Activated naive CD8-positive, alpha-beta T cell (primary cell): ENCODE measurements around the gene ARSK.
A peak's percentile ranks its signal among the peaks of the same experiment; 100 is the strongest.

Experiments
- H3K27ac Mint-ChIP-seq: one replicate; pipeline ENCODE4 v1.8.0; 2021; ENCODE audit warnings: mixed read lengths
- H3K27me3 Mint-ChIP-seq: one replicate; pipeline ENCODE4 v1.8.0; 2021; ENCODE audit warnings: mixed read lengths
- H3K36me3 Mint-ChIP-seq: one replicate; pipeline ENCODE4 v1.8.0; 2021; ENCODE audit warnings: mixed read lengths
- H3K4me1 Mint-ChIP-seq: one replicate; pipeline ENCODE4 v1.8.0; 2021; ENCODE audit warnings: low read depth, mixed read lengths
- H3K4me3 Mint-ChIP-seq: one replicate; pipeline ENCODE4 v1.8.0; 2021; ENCODE audit warnings: mild to moderate bottlenecking, mixed read lengths
- H3K9me3 Mint-ChIP-seq: one replicate; pipeline ENCODE4 v1.8.0; 2021; ENCODE audit warnings: low read depth, mixed read lengths

ARSK gene, protein sequence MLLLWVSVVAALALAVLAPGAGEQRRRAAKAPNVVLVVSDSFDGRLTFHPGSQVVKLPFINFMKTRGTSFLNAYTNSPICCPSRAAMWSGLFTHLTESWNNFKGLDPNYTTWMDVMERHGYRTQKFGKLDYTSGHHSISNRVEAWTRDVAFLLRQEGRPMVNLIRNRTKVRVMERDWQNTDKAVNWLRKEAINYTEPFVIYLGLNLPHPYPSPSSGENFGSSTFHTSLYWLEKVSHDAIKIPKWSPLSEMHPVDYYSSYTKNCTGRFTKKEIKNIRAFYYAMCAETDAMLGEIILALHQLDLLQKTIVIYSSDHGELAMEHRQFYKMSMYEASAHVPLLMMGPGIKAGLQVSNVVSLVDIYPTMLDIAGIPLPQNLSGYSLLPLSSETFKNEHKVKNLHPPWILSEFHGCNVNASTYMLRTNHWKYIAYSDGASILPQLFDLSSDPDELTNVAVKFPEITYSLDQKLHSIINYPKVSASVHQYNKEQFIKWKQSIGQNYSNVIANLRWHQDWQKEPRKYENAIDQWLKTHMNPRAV

DNA sequence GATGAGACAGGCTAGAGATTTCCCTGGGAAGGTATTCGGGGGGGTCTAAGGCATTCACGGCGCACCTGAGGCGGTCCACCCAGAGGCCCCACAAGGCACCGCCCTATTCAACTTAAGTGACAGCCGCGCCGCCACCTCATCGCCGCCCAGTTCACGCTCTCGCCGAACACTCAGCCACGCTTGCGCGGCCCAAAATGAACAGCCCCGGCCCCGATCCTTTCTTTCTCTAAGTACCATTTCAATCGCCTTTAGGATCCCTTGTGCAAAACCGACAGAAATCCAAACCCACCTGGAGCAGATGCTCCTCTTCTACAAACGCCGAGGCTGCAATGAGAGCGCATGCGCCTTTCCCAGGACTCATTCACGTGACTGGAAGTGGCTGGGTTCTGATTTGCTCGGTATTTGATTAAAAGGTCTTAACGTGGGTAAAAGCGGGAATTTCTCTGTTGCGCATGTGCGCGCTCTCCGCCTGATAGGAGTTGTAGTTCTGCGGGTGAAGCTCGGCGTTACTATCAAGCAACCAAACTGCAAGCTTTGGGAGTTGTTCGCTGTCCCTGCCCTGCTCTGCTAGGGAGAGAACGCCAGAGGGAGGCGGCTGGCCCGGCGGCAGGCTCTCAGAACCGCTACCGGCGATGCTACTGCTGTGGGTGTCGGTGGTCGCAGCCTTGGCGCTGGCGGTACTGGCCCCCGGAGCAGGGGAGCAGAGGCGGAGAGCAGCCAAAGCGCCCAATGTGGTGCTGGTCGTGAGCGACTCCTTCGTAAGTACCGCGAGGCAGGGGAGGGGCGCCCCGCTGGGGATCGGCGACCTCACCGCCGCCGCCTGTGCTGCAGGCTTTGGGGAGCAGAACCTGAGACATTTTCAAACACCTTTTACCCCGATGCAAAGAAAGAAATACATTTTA is at the start of gene ARSK, which contains the start of gene SKIC3:
TSS of gene ARSK (plus strand) at position 455 of the 902 bp plus-strand sequence. CDS start at position 633, 178 bp downstream.
TSS of gene SKIC3 (minus strand) at position 331 of the 902 bp plus-strand sequence. CDS start 7,827 bp downstream, outside the sequence.
- Mint-ChIP-seq H3K4me1 (peaks cover 45% of the 10 kb centered on the region), H3K9me3 (no peaks in the 10 kb centered on the region), H3K27ac (peak within 1 kb of the TSS; percentile 98), H3K4me3 (peak within 1 kb of the TSS; percentile 96), H3K27me3 (no peaks in the 10 kb centered on the region), H3K36me3 (peaks cover 8% of the 10 kb centered on the region)

DNA sequence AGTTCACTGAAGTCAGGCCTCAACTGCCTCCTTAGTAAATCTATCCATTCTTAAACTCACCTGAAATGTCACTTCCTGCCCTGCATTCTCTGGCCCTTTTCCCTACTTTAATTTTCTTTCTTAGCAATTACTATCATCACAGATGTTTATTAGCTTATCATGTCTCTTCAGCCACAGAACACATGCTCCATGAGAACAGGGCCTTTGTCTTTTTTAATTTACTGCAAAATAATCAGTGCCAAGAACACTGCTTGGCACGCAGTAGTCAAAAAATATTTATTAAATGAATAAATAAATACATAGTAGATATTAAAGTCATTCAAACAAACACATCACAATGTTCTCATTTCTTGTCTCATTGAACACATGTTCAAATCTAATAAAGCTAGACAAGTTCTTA is 46.4 kb upstream of the ARSK start:
- Mint-ChIP-seq H3K27ac (no peak overlapping the region), H3K4me1 (no peaks in the 10 kb centered on the region), H3K27me3 (no peaks in the 10 kb centered on the region), H3K9me3 (no peaks in the 10 kb centered on the region), H3K4me3 (no peak overlapping the region), H3K36me3 (peaks cover 29% of the 10 kb centered on the region)

DNA sequence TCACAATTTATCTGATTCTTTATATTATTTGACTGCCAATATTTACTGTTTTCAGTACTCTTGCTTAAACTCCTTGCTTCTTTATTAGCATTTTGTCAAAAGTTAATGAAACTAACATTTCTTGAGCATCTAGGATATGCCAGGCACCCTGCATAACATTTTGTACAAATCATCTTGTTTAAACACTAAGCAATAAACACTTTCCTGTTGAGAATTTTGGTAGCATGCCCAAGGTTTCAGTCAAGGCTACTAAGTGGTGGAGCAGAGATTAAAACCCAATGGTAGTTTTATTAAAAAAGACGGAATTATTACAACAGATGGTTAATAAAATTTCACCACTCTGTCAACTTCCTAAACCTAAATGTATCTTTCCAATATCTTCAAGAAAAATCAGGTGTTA is 43.3 kb upstream of the ARSK start:
- H3K9me3 Mint-ChIP-seq: no peaks in the 10 kb centered on the region
- no peak overlapping the region for H3K4me3 Mint-ChIP-seq
- no peak overlapping the region for H3K27ac Mint-ChIP-seq
- no peaks in the 10 kb centered on the region for H3K27me3 Mint-ChIP-seq
- no peaks in the 10 kb centered on the region for H3K4me1 Mint-ChIP-seq
- H3K36me3 Mint-ChIP-seq: peaks cover 25% of the 10 kb centered on the region

DNA sequence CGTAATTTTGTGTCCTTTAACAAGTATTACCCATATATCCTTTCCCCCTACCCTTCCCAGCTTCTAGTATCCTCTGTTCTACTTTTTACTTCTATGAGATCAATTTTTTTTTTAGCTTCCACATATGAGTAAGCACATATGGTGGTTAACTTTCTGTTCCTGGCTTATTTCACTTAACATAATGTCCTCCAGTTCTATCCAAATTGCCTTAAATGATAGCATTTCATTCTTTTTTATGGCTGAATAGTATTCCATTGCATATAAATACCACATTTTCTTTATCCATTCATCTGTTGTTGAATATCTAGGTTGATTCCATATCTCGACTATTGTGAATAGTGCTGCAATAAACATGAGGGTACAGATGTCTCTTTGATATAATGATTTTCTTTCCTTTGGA is 36.5 kb upstream of the ARSK start:
- Mint-ChIP-seq H3K9me3 (no peaks in the 10 kb centered on the region), H3K36me3 (peaks cover 21% of the 10 kb centered on the region), H3K27me3 (no peaks in the 10 kb centered on the region), H3K4me3 (no peak overlapping the region), H3K4me1 (no peaks in the 10 kb centered on the region), H3K27ac (no peak overlapping the region)

DNA sequence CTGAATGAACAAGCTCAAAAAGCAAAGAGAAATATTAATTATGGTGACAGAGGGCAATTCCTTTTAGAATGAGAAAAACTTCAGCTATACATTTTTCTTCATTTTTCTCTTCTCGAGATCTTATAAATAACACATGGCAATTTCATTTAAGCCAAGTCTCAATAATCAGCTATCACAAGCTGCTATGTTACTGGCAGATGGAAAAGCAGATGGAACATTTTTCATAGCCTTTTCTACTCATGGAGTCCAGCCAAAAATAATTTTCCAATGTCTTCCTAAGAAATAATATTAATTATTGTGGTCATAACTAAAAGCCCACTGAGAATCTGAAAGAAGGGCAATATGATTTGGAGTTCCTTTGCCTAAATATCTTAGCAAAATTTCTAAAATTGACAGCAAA is 35.8 kb upstream of the ARSK start:
- no peaks in the 10 kb centered on the region for H3K4me1 Mint-ChIP-seq
- no peaks in the 10 kb centered on the region for H3K27me3 Mint-ChIP-seq
- H3K27ac Mint-ChIP-seq: no peak overlapping the region
- H3K36me3 Mint-ChIP-seq: peaks cover 21% of the 10 kb centered on the region
- H3K9me3 Mint-ChIP-seq: no peaks in the 10 kb centered on the region
- no peak overlapping the region for H3K4me3 Mint-ChIP-seq

DNA sequence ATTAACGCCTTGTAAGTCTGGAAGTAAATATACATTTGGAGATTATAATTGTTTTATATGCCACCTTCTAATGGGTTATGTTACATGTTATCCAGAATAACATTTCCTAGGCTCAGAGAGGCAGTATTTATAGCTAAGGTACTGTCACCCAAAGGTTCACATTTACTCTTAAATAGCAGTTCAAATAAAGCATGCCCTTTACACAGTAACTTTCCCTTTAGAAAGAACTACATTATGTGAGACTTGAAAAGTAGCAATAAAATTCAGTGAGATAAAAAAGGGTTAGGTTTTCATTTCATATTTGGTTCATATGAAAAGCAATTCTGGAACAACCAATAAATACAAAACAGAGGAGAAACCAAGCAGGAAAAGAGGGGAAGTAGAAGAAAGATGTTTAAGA is 35.2 kb upstream of the ARSK start:
- H3K9me3 Mint-ChIP-seq: no peaks in the 10 kb centered on the region
- H3K27ac Mint-ChIP-seq: no peak overlapping the region
- H3K4me1 Mint-ChIP-seq: no peaks in the 10 kb centered on the region
- peaks cover 21% of the 10 kb centered on the region for H3K36me3 Mint-ChIP-seq
- no peaks in the 10 kb centered on the region for H3K27me3 Mint-ChIP-seq
- no peak overlapping the region for H3K4me3 Mint-ChIP-seq

DNA sequence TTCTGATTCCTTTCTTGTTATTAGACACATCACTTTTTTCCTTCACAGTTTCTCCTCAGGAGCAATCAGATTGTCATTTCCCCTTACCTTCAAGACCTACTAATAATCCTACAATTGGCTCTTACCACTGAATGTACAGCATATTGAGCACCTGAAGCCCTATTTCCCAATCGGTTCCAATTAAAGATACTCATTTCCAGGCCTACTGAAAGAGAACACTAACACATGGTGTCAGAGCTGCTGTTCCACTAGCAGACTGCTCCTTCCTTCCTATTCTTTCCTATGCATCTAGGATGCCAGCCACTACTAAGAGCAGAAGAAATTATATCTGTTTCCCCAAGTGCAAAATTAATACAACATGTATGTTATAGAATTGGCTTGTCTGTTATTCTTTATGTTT is 34.7 kb upstream of the ARSK start:
- Mint-ChIP-seq H3K27ac (no peak overlapping the region), H3K4me1 (no peaks in the 10 kb centered on the region), H3K36me3 (peaks cover 21% of the 10 kb centered on the region), H3K27me3 (no peaks in the 10 kb centered on the region), H3K9me3 (no peaks in the 10 kb centered on the region), H3K4me3 (no peak overlapping the region)

DNA sequence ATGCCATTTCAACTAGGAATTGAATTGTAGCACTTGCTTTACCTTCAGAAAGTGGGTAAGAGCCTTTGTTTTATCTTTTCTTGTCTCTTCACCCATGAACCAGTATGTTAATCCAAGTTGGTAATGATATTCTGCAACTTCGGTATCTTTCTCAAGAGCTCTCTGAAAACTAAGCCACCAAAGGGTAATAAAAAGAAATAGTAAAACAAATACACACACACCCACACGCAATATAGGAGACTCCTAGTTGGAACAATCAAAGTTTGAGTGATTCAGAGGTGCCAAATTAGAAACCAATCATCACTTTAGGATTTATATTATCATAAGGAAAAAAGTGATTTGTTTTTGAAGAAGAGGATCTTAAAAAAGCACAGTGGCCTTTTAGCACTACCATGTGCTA is 30.5 kb upstream of the ARSK start:
- Mint-ChIP-seq H3K36me3 (peaks cover 17% of the 10 kb centered on the region), H3K27me3 (no peaks in the 10 kb centered on the region), H3K9me3 (no peaks in the 10 kb centered on the region), H3K27ac (no peak overlapping the region), H3K4me1 (peaks cover 2% of the 10 kb centered on the region), H3K4me3 (no peak overlapping the region)

DNA sequence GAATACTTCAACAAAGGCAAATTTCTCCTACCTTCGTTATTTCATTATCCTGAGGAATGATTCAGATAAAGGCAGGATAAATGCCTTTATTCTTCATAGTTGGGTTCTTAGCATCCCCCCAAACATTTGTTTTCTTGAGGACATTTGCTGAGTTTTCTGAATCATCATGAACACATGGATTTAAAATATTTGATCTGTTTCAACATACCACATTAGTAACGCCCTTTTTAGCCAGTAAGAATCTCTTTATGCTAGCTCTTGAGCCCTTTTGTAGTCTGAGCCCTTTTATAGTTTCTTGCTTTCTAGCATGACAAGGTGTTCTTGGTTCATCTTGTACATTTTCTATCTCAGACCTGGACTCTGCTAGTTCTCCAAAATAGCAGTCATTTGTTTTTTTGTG is 28.0 kb upstream of the ARSK start:
- Mint-ChIP-seq H3K4me1 (peaks cover 2% of the 10 kb centered on the region), H3K4me3 (no peak overlapping the region), H3K27ac (no peak overlapping the region), H3K36me3 (peaks cover 9% of the 10 kb centered on the region), H3K27me3 (no peaks in the 10 kb centered on the region), H3K9me3 (no peaks in the 10 kb centered on the region)

DNA sequence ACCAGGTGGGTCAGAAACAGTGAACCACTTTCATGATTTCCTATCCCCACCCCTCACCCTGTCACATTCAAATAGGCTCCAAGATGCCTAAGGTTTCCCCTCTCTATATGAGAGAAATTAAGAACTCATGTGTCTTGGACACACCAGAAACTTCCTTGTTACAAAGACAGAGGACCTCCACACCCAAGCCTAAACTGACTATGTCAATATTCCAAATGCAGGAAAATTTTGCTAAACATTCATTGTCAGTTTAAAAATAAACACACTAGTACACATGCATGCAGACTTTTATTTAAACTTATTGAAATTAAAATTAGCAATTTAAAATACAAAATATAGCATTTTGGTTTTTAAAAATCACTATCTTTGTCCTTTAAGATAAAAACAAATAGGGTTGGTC is 26.3 kb upstream of the ARSK start:
- Mint-ChIP-seq H3K36me3 (peaks cover 11% of the 10 kb centered on the region), H3K4me1 (peaks cover 2% of the 10 kb centered on the region), H3K27ac (no peak overlapping the region), H3K27me3 (no peaks in the 10 kb centered on the region), H3K9me3 (no peaks in the 10 kb centered on the region), H3K4me3 (no peak overlapping the region)

DNA sequence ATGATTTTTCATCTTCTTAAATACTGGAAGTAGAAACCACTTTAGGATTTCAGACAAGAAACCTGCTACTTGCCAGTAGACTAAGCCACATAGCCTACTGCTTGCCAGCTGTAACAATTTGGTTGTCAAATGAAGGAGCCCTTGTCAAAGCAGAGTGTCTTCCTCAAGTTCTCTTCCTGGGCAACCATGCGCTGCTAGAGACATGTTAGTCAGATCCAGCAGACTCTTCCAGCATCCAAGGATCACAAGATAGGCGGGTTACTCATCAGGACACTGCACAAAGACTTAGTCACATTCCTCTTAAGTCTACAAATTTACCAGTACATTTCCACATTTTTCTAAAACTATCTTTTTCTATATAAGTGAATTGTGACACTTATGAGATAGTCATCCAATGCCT is 24.5 kb upstream of the ARSK start:
- H3K9me3 Mint-ChIP-seq: no peaks in the 10 kb centered on the region
- no peak overlapping the region for H3K27ac Mint-ChIP-seq
- peaks cover 21% of the 10 kb centered on the region for H3K36me3 Mint-ChIP-seq
- no peaks in the 10 kb centered on the region for H3K27me3 Mint-ChIP-seq
- no peak overlapping the region for H3K4me3 Mint-ChIP-seq
- H3K4me1 Mint-ChIP-seq: peaks cover 6% of the 10 kb centered on the region

DNA sequence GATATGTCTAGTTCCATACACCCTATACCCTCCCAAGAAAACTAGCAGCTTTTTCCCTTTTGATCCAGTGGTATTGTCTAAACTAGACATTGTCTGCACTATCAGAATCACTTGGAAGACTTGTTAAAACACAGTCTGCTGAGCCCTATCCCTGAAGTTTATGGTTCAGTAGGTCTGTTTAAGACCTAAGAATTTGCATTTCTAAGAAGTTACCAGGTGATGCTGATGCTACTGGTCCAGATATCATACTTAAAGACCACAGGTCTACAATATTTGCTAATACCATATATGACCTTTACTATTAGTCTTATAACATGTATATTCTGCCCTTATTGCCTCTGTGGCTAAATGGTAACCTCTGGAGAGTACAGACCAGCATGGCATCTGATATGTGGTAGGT is 23.4 kb upstream of the ARSK start:
- H3K9me3 Mint-ChIP-seq: no peaks in the 10 kb centered on the region
- H3K36me3 Mint-ChIP-seq: peaks cover 23% of the 10 kb centered on the region
- no peaks in the 10 kb centered on the region for H3K27me3 Mint-ChIP-seq
- H3K4me1 Mint-ChIP-seq: peaks cover 8% of the 10 kb centered on the region
- H3K27ac Mint-ChIP-seq: no peak overlapping the region
- H3K4me3 Mint-ChIP-seq: no peak overlapping the region

DNA sequence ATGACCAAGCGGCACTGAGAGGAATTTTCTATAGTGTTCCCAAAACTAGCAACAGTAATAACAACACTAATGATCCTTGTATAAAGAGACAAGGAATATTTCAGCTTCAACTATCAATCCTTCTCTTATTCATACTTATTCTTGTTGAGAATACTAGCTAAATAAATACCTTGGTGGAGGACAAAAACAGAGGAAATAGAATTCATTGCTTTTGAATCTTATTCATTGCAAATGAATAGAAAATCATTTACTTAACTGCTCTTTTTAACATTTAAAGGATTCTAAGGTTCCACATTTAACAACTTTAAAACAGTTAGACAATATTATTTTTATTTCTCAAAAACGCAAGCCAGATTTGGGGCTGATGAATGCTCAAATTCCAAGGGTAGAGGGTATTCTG is 22.5 kb upstream of the ARSK start:
- Mint-ChIP-seq H3K27me3 (no peaks in the 10 kb centered on the region), H3K9me3 (no peaks in the 10 kb centered on the region)

DNA sequence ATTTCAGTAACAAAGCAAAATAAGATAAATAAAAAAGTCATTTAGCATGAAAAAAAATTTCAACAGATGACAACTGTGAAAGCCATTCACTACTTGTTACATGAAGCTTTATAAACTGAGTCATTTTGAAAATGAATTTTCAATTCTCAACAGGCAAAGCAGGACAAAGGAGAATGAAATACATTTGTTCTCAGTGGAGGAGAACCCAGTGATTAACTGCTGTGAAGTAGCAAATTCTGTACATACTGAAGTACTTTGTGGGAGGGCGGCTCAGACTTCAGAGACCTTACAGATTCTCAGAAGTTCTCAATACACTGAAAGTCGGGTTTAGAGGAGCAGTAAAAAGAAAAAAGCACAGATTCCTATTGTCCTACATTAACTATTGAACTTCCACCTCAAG is 21.8 kb upstream of the ARSK start:
- H3K27me3 Mint-ChIP-seq: no peaks in the 10 kb centered on the region
- peaks cover 26% of the 10 kb centered on the region for H3K36me3 Mint-ChIP-seq
- H3K4me3 Mint-ChIP-seq: no peak overlapping the region
- no peaks in the 10 kb centered on the region for H3K9me3 Mint-ChIP-seq
- peaks cover 9% of the 10 kb centered on the region for H3K4me1 Mint-ChIP-seq
- no peak overlapping the region for H3K27ac Mint-ChIP-seq

More for the DNA sequence above, 22.5 kb upstream of the ARSK start:
- no peak overlapping the region for H3K4me3 Mint-ChIP-seq
- no peak overlapping the region for H3K27ac Mint-ChIP-seq
- peaks cover 26% of the 10 kb centered on the region for H3K36me3 Mint-ChIP-seq
- H3K4me1 Mint-ChIP-seq: peaks cover 9% of the 10 kb centered on the region

DNA sequence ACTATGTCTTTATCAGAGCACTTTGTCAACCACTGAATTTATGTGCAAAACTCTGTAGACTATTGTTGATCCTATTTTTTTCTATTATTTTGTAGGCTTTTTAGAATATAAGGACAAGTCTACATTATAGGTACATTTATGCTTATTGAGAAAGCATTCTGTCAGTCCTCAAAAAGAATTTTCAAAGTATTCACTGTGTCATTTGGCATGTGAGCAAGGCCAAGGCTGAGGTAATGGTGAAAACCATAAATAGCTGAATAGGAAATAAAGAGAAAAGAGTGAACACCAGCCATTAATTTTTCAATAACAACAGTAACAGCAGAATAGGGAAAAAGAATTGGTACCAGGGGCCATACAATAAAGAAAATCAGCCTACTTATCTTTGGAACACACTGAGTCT is 21.1 kb upstream of the ARSK start:
- H3K9me3 Mint-ChIP-seq: no peaks in the 10 kb centered on the region
- H3K36me3 Mint-ChIP-seq: peaks cover 24% of the 10 kb centered on the region
- no peaks in the 10 kb centered on the region for H3K27me3 Mint-ChIP-seq
- H3K4me1 Mint-ChIP-seq: peaks cover 7% of the 10 kb centered on the region
- H3K27ac Mint-ChIP-seq: no peak overlapping the region
- H3K4me3 Mint-ChIP-seq: no peak overlapping the region
